ENCODE data around the gene GPHN. TPM values are rescaled to one million over a fixed set of nuclear protein-coding genes. Genes with fewer than 3 reads are reported as not detected.

Gene GPHN
- total and polyA plus RNA-seq, 2 of the 8 experiments (the other 6 are each of a cell fraction or from before 2014, with no cell fraction given), result 6.0 to 16.0 TPM

DNA sequence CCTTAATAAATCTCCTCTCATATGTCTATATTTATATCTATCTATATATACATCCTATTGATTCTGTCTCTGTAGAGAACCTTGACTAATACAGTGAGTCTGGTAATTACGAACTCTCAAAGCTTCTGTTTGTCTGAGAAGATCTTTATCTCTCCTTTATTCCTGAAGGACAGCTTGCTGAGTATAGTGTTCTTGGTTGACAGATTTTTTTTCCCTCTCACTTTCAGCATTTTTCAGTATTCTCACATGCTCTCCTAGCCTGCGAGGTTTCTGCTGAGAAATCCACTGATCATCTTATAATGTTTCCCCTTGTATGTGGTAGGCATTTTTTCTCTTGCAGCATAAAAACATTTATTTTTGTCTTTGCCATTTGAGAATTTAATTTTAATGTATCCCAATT lies 67.1 kb downstream of the GPHN start (continued):
- TF ChIP-seq, protein P1, sequence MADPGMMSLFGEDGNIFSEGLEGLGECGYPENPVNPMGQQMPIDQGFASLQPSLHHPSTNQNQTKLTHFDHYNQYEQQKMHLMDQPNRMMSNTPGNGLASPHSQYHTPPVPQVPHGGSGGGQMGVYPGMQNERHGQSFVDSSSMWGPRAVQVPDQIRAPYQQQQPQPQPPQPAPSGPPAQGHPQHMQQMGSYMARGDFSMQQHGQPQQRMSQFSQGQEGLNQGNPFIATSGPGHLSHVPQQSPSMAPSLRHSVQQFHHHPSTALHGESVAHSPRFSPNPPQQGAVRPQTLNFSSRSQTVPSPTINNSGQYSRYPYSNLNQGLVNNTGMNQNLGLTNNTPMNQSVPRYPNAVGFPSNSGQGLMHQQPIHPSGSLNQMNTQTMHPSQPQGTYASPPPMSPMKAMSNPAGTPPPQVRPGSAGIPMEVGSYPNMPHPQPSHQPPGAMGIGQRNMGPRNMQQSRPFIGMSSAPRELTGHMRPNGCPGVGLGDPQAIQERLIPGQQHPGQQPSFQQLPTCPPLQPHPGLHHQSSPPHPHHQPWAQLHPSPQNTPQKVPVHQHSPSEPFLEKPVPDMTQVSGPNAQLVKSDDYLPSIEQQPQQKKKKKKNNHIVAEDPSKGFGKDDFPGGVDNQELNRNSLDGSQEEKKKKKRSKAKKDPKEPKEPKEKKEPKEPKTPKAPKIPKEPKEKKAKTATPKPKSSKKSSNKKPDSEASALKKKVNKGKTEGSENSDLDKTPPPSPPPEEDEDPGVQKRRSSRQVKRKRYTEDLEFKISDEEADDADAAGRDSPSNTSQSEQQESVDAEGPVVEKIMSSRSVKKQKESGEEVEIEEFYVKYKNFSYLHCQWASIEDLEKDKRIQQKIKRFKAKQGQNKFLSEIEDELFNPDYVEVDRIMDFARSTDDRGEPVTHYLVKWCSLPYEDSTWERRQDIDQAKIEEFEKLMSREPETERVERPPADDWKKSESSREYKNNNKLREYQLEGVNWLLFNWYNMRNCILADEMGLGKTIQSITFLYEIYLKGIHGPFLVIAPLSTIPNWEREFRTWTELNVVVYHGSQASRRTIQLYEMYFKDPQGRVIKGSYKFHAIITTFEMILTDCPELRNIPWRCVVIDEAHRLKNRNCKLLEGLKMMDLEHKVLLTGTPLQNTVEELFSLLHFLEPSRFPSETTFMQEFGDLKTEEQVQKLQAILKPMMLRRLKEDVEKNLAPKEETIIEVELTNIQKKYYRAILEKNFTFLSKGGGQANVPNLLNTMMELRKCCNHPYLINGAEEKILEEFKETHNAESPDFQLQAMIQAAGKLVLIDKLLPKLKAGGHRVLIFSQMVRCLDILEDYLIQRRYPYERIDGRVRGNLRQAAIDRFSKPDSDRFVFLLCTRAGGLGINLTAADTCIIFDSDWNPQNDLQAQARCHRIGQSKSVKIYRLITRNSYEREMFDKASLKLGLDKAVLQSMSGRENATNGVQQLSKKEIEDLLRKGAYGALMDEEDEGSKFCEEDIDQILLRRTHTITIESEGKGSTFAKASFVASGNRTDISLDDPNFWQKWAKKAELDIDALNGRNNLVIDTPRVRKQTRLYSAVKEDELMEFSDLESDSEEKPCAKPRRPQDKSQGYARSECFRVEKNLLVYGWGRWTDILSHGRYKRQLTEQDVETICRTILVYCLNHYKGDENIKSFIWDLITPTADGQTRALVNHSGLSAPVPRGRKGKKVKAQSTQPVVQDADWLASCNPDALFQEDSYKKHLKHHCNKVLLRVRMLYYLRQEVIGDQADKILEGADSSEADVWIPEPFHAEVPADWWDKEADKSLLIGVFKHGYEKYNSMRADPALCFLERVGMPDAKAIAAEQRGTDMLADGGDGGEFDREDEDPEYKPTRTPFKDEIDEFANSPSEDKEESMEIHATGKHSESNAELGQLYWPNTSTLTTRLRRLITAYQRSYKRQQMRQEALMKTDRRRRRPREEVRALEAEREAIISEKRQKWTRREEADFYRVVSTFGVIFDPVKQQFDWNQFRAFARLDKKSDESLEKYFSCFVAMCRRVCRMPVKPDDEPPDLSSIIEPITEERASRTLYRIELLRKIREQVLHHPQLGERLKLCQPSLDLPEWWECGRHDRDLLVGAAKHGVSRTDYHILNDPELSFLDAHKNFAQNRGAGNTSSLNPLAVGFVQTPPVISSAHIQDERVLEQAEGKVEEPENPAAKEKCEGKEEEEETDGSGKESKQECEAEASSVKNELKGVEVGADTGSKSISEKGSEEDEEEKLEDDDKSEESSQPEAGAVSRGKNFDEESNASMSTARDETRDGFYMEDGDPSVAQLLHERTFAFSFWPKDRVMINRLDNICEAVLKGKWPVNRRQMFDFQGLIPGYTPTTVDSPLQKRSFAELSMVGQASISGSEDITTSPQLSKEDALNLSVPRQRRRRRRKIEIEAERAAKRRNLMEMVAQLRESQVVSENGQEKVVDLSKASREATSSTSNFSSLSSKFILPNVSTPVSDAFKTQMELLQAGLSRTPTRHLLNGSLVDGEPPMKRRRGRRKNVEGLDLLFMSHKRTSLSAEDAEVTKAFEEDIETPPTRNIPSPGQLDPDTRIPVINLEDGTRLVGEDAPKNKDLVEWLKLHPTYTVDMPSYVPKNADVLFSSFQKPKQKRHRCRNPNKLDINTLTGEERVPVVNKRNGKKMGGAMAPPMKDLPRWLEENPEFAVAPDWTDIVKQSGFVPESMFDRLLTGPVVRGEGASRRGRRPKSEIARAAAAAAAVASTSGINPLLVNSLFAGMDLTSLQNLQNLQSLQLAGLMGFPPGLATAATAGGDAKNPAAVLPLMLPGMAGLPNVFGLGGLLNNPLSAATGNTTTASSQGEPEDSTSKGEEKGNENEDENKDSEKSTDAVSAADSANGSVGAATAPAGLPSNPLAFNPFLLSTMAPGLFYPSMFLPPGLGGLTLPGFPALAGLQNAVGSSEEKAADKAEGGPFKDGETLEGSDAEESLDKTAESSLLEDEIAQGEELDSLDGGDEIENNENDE (IDR thresholded peaks at IDR 0.05; ENCODE audit: insufficient replicate concordance, low read length), result no peak
- no peak for TF ChIP-seq GTF2F1 (IDR thresholded peaks at IDR 0.05; ENCODE audit: borderline replicate concordance, low read depth, low read length)
- no peak for TF ChIP-seq BCL11A (IDR thresholded peaks at IDR 0.05; ENCODE audit: low read depth in 2 of 2, low read length in 2 of 2)
- TF ChIP-seq TAF7 (optimal IDR thresholded peaks at IDR 0.05; ENCODE audit: borderline replicate concordance, low read depth, low read length), result no peak
- TF ChIP-seq RFX5 (IDR thresholded peaks at IDR 0.05; ENCODE audit: borderline replicate concordance, low read depth, low read length), result no peak
- TF ChIP-seq NRF1 (IDR thresholded peaks at IDR 0.05; ENCODE audit: low read depth, low read length), result no peak

Data from H1 (cell line).